Measurements from ENCODE around the gene CDC37L1. TPM values are rescaled to one million over a fixed set of nuclear protein-coding genes. Genes with fewer than 3 reads are reported as not detected.

Gene CDC37L1
- total and polyA plus RNA-seq, 3 donors from 2014 or later: 18.2 to 31.2 (median 31.2) TPM

- no peak for DNase-seq
- WGBS, 2 donors: 90 to 97% methylated on average over 2 of the region's 2 CpGs
- Histone ChIP-seq H3K4me3 (no peak overlapping the region), H3K27ac (no peak overlapping the region), H3K36me3 (ENCODE audit: low read depth, missing control alignments) (no peaks in the 10 kb centered on the region), H3K27me3 (no peaks in the 10 kb centered on the region), H3K9me3 (no peaks in the 10 kb centered on the region), H3K4me1 (peaks cover 3% of the 10 kb centered on the region)
- intact Hi-C loops (cut with DNase I; ENCODE audit: low total_unique reads): no loop called here
- no peak for TF ChIP-seq CTCF (IDR thresholded peaks at IDR 0.05)
- TF ChIP-seq POLR2A (IDR thresholded peaks at IDR 0.05): no peak
These were observed 54.8 kb downstream of the CDC37L1 start for GRCh38 chr9:4734150-4734549.

DNA sequence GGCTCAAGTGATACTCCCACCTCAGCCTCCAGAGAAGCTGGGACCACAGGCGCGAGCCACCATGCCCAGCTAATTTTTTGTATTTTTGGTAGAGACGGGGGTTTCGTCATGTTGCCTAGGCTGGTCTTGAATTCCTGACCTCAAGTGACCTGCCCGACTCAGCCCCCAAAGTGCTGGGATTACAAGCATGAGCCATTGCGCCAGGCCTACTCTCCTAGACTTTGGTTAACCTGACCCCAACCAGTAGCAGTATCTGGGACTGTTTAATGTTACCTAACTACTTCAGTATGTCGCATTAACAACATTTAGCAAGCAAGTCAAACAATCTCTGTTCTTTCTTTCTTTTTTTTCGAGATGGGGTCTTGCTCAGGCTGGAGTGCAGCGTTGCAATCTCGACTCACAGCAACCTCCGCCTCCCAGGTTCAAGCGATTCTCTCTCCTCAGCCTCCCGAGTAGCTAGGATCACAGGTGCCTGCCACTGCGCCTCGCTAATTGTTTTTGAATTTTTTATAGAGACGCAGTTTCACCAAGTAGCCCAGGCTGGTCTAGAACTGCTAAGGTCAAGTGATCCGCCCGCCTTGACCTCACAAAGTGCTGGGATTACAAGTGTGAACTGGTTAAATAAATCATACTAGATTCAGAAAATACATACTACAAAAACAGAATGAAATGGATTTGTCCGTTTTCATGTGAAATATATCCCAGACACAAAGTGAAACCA, 59.7 kb downstream of the CDC37L1 start:
- H3K27ac ChIP-seq: peak overlapping the region in 1 of 2 donors; percentile 51
- H3K9me3 ChIP-seq: no peaks in the 10 kb centered on the region
- H3K4me3 ChIP-seq: peak overlapping the region in 1 of 2 donors; percentile 90
- TF ChIP-seq POLR2A (IDR thresholded peaks at IDR 0.05) (no peak), CTCF (IDR thresholded peaks at IDR 0.05) (no peak)
- no peaks in the 10 kb centered on the region for H3K27me3 ChIP-seq
- H3K4me1 ChIP-seq: peaks cover 8% of the 10 kb centered on the region
- H3K36me3 ChIP-seq (ENCODE audit: low read depth, missing control alignments): no peaks in the 10 kb centered on the region
- intact Hi-C loops (cut with DNase I; ENCODE audit: low total_unique reads): no loop called here
- 55 to 76% methylated on average over 19 of the region's 19 CpGs for WGBS, 2 donors
- DNase-seq: no peak

DNA sequence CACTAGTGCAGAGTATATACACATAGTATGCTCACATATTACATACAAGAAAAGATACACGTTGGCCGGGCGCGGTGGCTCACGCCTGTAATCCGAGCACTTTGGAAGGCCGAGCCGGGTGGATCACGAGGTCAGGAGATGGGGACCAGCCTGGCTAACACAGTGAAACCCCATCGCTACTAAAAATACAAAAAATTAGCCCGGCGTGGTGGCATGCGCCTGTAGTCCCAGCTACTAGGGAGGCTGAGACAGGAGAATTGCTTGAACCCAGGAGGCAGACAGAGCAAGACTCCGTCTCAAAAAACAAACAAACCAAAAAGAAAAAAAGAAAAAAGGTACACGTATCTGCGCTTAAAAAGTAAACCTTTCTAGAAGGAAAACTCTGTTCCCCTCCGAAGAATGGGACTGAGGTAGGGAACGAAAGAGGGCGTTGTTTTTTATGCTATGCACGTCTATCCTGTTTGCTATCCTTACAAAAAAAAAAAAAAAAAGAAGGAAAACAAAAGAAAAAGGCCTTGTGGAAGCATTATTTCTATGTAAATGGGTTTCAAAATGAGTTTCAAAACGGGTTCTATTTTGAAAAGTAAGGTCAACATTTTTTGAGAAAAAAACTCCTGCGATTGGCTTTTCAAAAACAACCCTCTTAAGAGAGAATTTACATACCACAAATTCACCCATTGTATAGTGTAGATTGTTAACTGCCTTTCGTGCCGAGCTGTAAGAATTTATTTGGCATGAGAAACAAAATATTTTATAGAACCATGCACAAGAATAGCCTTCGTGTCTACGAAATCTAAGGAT, 60.4 kb downstream of the CDC37L1 start:
- H3K4me3 ChIP-seq: peak overlapping the region; percentile 86 to 90
- no peak for TF ChIP-seq POLR2A (IDR thresholded peaks at IDR 0.05)
- no peak for TF ChIP-seq CTCF (IDR thresholded peaks at IDR 0.05)
- H3K4me1 ChIP-seq: peaks cover 8% of the 10 kb centered on the region
- no peaks in the 10 kb centered on the region for H3K27me3 ChIP-seq
- H3K27ac ChIP-seq: peak overlapping the region; percentile 92 to 94
- intact Hi-C loops (cut with DNase I; ENCODE audit: low total_unique reads): loop anchor here (5.0 kb wide), 1 partner anchor 77 kb away; the partner anchor contains the start of gene PLPP6
- H3K9me3 ChIP-seq: no peaks in the 10 kb centered on the region
- 15 to 28% methylated on average over 26 of the region's 26 CpGs for WGBS, 2 donors
- peak; percentile 35 for DNase-seq
- no peaks in the 10 kb centered on the region for H3K36me3 ChIP-seq (ENCODE audit: low read depth, missing control alignments)

DNA sequence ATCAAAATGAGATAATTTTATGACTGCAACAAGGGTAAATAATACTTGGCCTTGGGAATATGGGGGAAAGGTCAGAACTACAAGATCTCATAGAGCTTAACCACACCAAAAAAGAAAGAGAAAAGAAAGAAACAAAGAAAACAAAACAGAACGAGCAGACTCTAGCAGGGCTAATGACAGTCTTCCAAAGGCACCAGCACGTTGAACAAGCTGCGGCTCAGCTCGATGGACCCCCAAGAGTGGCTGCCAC, 60.9 kb downstream of the CDC37L1 start:
- intact Hi-C loops (cut with DNase I; ENCODE audit: low total_unique reads): loop anchor here (5.0 kb wide), 1 partner anchor 78 kb away; the partner anchor contains the start of gene PLPP6
- no peak for DNase-seq
- no peaks in the 10 kb centered on the region for H3K36me3 ChIP-seq (ENCODE audit: low read depth, missing control alignments)
- TF ChIP-seq POLR2A (IDR thresholded peaks at IDR 0.05): no peak
- no peak for TF ChIP-seq CTCF (IDR thresholded peaks at IDR 0.05)
- peak overlapping the region; percentile 92 to 94 for H3K27ac ChIP-seq
- H3K4me1 ChIP-seq: peaks cover 8% of the 10 kb centered on the region
- peak overlapping the region; percentile 86 to 90 for H3K4me3 ChIP-seq
- H3K9me3 ChIP-seq: no peaks in the 10 kb centered on the region
- 0% methylated on average over 4 of the region's 4 CpGs for WGBS, 2 donors
- H3K27me3 ChIP-seq: no peaks in the 10 kb centered on the region

All from testis (tissue), 3 donors.